ENCODE data around the gene CDH4. TPM values are rescaled to one million over a fixed set of nuclear protein-coding genes. Genes with fewer than 3 reads are reported as not detected.

Gene CDH4
- total and polyA plus RNA-seq, 7 donors, result under 0.01 to 0.06 TPM; not detected in 5

GRCh38 chr20:61931476-61932198 is 679.6 kb downstream of the CDH4 start:
- no peaks in the 10 kb centered on the region for H3K9me3 ChIP-seq
- DNase-seq, result peak; percentile 28
- no peak overlapping the region for H3K4me3 ChIP-seq
- H3K27ac ChIP-seq, result no peak overlapping the region
- intact Hi-C loops (cut with DNase I), result no loop called here
- 82 to 86% methylated on average over 14 of the region's 14 CpGs for WGBS, 2 donors
- no peaks in the 10 kb centered on the region for H3K4me1 ChIP-seq
- H3K36me3 ChIP-seq, result no peaks in the 10 kb centered on the region
- peaks cover 0 to 8% (median 0%) of the 10 kb centered on the region in 3 donors for H3K27me3 ChIP-seq
- TF ChIP-seq, protein P1, sequence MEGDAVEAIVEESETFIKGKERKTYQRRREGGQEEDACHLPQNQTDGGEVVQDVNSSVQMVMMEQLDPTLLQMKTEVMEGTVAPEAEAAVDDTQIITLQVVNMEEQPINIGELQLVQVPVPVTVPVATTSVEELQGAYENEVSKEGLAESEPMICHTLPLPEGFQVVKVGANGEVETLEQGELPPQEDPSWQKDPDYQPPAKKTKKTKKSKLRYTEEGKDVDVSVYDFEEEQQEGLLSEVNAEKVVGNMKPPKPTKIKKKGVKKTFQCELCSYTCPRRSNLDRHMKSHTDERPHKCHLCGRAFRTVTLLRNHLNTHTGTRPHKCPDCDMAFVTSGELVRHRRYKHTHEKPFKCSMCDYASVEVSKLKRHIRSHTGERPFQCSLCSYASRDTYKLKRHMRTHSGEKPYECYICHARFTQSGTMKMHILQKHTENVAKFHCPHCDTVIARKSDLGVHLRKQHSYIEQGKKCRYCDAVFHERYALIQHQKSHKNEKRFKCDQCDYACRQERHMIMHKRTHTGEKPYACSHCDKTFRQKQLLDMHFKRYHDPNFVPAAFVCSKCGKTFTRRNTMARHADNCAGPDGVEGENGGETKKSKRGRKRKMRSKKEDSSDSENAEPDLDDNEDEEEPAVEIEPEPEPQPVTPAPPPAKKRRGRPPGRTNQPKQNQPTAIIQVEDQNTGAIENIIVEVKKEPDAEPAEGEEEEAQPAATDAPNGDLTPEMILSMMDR (IDR thresholded peaks at IDR 0.05), result no peak
- TF ChIP-seq EP300 (IDR thresholded peaks at IDR 0.05) (no peak), POLR2AphosphoS5 (IDR thresholded peaks at IDR 0.05) (no peak), POLR2A (IDR thresholded peaks at IDR 0.05) (no peak)

DNA sequence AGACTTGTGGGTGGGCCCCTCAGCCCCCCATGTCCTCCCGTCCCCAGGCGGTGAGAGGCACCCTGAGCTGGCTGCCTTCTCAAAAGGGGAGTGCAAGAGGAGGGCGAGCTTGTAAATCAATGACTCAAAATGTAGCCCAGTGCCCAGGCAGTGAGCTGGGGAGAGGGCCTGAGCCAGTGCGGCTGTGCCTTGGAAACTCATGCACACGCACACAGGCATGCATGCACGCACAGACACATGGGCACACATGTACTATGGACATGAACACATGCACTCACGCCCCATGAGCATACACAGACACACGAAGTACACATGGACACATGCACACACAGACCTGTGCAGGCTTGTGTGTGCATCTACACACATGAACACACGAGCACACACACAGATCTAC is 680.1 kb downstream of the CDH4 start:
- intact Hi-C loops (cut with DNase I), result no loop called here
- Histone ChIP-seq H3K4me3 (no peak overlapping the region), H3K9me3 (no peaks in the 10 kb centered on the region), H3K4me1 (no peaks in the 10 kb centered on the region), H3K27ac (no peak overlapping the region), H3K27me3 (peaks cover 0 to 13% (median 0%) of the 10 kb centered on the region in 3 donors), H3K36me3 (no peaks in the 10 kb centered on the region)
- TF ChIP-seq, protein P1 (IDR thresholded peaks at IDR 0.05), result no peak
- TF ChIP-seq POLR2AphosphoS5 (IDR thresholded peaks at IDR 0.05), result no peak
- peak; percentile 32 for DNase-seq
- WGBS, 2 donors, result 75 to 89% methylated on average over 9 of the region's 9 CpGs

- TF ChIP-seq POLR2A (IDR thresholded peaks at IDR 0.05) (no peak), POLR2AphosphoS5 (IDR thresholded peaks at IDR 0.05) (no peak), EP300 (IDR thresholded peaks at IDR 0.05) (no peak)
- TF ChIP-seq, protein P1 (IDR thresholded peaks at IDR 0.05), result no peak
- Histone ChIP-seq H3K4me3 (no peak overlapping the region), H3K36me3 (no peaks in the 10 kb centered on the region), H3K9me3 (no peaks in the 10 kb centered on the region), H3K4me1 (no peaks in the 10 kb centered on the region), H3K27me3 (peaks cover 0 to 20% (median 3%) of the 10 kb centered on the region in 3 donors), H3K27ac (no peak overlapping the region)
- WGBS, 2 donors, result 84 to 90% methylated on average over 38 of the region's 38 CpGs
- intact Hi-C loops (cut with DNase I), result no loop called here
- DNase-seq, result peak; percentile 46
Observed at GRCh38 chr20:61932711-61933480, 680.8 kb downstream of the CDH4 start.

- DNase-seq, result peak; percentile 56
- WGBS, 2 donors, result 45 to 67% methylated on average over 17 of the region's 17 CpGs
Observed at GRCh38 chr20:61933481-61933950, 681.5 kb downstream of the CDH4 start.

More at GRCh38 chr20:61933481-61933950, 681.5 kb downstream of the CDH4 start:
- intact Hi-C loops (cut with DNase I), result no loop called here
- H3K27me3 ChIP-seq, result peaks cover 0 to 26% (median 7%) of the 10 kb centered on the region in 3 donors
- TF ChIP-seq EP300 (IDR thresholded peaks at IDR 0.05) (no peak), POLR2AphosphoS5 (IDR thresholded peaks at IDR 0.05) (no peak), POLR2A (IDR thresholded peaks at IDR 0.05) (no peak)
- TF ChIP-seq, protein P1 (IDR thresholded peaks at IDR 0.05), result no peak
- H3K9me3 ChIP-seq, result no peaks in the 10 kb centered on the region
- H3K27ac ChIP-seq, result no peak overlapping the region
- H3K4me1 ChIP-seq, result no peaks in the 10 kb centered on the region
- no peak overlapping the region for H3K4me3 ChIP-seq
- no peaks in the 10 kb centered on the region for H3K36me3 ChIP-seq

All from sigmoid colon (tissue), 7 donors.